Measurements from ENCODE around the gene SLC38A8.

SLC38A8 gene

GRCh38 chr16:84047626-84048025 lies 5.0 kb upstream of the SLC38A8 start:
- no peak for DNase-seq

GRCh38 chr16:84047206-84047605 lies 4.6 kb upstream of the SLC38A8 start:
- no peak for DNase-seq

- DNase-seq, result no peak
Observed at GRCh38 chr16:84045818-84046470, 3.3 kb upstream of the SLC38A8 start.

- no peak for DNase-seq
Observed at GRCh38 chr16:84045001-84045817, 2.6 kb upstream of the SLC38A8 start.

GRCh38 chr16:84044118-84044488 lies 1.5 kb upstream of the SLC38A8 start:
- no peak for DNase-seq

DNA sequence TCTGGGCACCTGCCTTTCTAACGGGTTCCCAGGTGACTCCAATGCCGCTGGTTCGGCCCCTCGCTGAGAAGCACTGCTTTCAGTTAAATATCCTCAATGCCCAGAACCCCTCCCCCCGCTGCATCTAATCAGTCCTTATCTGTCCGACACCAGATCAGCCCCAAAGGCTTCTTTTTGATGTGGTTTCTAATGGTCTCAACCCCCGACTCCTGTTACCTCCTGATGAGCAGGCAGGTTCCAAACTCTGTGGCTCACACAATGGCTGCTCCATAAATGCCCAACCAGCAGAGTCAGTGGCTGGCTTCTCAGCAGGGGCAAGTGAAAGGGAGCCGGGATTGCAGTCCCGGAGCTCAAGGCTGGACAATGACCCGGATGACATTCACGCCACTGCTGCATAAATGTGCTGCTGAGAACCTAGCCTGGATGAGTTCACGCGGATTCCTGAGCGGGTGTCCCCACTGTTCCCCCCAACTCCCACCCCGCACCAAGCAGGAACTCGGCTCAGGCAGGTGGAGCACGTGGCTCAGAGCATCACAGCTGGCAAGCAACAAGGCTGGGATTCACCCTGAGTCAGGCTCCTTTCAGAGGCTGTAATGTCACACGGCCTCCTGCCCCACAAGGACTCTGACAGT lies 1.0 kb upstream of the SLC38A8 start:
- DNase-seq, result no peak

GRCh38 chr16:84042879-84043485 lies 387 bp upstream of the SLC38A8 start:
- no peak for DNase-seq

- DNase-seq, result no peak
Observed at GRCh38 chr16:84041881-84042280, 714 bp downstream of the SLC38A8 start.

GRCh38 chr16:84040823-84041820 lies 1.5 kb downstream of the SLC38A8 start:
- no peak for DNase-seq

DNA sequence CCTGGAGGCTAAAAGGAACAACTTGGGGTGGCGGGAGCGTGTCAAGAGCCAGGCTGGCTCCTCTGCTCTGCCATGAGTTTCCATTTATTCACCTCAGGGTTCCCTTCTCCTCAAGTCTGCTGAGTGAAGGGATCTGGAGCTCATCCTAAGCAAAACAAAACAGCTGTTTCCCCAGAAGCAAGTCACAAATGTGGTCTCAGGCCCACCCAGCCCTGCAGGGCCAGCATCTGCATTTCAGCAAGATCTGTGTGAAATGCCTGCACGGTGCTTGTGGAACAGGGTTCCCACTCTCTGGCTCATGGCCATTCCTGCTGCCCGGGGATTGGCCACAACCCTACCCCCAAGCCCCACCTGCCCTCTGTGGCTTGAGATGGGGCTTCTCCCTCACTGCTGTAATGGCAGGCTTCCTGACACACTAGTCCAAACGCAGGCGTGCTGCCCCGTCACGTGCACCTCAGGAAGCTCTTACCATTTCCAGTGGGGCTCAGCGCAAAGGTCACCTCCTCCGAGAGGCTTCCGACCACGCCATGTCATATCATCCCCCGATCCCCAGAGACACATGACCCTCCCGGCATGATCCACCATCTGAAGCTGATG lies 2.3 kb downstream of the SLC38A8 start:
- DNase-seq, result no peak

DNA sequence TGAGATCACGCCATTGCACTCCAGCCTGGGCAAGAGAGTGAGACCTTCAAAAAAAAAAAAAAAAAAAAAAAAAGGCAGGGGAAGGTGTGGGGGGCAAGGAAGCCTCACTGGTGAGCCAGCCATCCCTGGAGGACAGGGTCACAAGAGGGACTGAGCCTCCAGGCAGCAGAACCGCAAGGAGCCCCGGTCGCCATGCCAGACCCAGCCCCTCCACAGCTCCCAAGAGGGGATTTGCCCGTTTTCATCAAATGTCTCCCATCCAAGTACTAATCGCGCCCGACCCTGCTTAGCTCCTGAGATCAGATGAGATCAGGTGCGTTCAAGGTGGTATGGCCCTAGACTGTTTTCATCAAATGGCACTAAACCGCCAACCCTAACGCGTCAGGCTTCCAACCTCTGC lies 2.9 kb downstream of the SLC38A8 start:
- no peak for DNase-seq

DNA sequence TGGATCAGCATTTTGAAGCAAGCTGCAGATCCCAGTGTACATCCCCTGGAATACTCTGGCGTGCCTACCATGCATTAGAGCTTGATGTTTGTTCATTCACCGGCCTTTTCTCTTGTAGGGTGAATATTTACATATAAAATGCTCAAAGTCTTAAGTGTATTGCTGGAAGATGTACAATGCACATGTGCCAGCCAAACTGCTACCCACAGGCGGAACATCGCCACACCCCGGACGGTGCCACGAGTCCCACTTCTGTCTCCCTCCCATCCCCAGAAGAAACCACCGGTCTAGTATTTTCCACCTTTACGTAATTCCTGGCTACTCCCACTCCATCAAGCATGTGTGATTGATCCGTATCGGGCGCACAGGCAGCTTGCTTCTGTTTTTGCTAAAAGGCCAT lies 4.1 kb downstream of the SLC38A8 start:
- DNase-seq, result no peak

DNA sequence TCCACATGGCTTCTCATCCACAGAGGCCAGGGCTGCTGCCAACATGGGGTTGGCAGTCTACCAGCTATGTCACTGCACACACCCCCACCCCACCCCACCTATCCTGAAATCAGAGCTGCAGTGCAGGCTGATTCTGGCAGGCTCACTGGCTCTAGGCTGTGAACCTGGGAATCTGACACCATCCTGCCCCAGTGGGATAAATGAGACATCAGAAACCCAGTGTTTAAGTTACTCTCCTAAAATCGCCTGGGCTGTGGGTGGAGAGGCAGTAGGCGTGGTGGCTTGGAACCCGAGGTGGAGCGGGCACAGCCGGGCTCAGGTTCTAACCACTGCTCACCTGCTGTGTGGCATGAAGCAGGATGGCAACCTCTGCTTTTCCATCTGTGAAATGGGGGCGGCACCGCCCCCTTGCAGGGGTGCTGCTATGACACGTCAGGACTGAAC lies 5.6 kb downstream of the SLC38A8 start:
- DNase-seq, result no peak

GRCh38 chr16:84036131-84036530 lies 6.5 kb downstream of the SLC38A8 start:
- no peak for DNase-seq

- no peak for DNase-seq
Observed at GRCh38 chr16:84034516-84034915, 8.1 kb downstream of the SLC38A8 start.

DNA sequence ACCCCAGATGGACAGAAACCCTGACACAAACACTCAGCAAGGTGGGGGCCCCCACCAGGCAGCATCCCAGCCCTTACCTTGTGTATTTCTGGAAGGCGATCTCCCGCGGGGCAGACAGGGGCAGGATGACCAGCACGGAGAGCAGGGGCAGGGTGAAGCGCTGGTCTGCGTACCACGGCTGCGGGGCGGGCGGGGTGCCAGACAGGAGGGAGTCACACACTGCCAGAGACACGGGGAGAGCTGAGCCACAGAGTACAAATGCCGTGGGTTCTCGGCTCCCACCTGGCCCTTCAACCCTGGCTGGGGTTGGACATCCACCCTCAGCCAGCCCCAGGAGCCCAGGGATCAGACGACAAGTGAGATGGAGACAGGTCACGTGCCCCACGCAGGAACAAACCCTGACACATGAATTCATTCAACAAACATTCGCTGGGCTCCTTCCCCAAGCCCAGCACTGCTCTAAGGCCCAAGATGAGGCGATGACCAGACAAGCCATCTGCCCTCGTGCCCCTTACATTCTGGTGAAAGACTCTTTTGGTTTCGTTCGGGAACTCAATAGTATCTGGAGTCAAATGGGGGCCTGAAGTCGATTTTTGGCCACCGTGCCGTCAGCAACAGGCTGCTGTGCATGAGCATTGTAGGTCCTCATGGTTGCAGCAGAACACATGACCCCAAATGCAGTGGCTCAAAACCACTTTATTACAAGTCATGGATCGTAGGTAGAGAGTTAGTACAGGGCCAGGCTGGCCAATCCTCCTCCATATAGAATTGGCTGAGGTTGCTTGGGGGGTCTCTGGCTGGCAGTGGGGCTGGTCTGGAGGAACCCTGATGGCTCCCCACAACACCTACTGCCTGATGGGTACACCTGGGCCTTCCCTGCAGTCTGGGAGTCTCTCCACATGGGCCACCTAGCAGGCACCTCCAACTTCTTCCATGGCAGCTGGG lies 9.1 kb downstream of the SLC38A8 start:
- no peak for DNase-seq

- no peak for DNase-seq
Observed at GRCh38 chr16:84032458-84033178, 10.0 kb downstream of the SLC38A8 start.

- no peak for DNase-seq
Observed at GRCh38 chr16:84031556-84031955, 11.0 kb downstream of the SLC38A8 start.

GRCh38 chr16:84029297-84030047 lies 13.1 kb downstream of the SLC38A8 start:
- DNase-seq, result no peak
